Measurements from ENCODE around the gene ITPR2.

ITPR2 gene

GRCh38 chr12:26358651-26359050 is 474.3 kb downstream of the ITPR2 start:
- Histone ChIP-seq H3K4me3 (no peak overlapping the region), H3K27ac (no peak overlapping the region)
- TF ChIP-seq, protein P1, sequence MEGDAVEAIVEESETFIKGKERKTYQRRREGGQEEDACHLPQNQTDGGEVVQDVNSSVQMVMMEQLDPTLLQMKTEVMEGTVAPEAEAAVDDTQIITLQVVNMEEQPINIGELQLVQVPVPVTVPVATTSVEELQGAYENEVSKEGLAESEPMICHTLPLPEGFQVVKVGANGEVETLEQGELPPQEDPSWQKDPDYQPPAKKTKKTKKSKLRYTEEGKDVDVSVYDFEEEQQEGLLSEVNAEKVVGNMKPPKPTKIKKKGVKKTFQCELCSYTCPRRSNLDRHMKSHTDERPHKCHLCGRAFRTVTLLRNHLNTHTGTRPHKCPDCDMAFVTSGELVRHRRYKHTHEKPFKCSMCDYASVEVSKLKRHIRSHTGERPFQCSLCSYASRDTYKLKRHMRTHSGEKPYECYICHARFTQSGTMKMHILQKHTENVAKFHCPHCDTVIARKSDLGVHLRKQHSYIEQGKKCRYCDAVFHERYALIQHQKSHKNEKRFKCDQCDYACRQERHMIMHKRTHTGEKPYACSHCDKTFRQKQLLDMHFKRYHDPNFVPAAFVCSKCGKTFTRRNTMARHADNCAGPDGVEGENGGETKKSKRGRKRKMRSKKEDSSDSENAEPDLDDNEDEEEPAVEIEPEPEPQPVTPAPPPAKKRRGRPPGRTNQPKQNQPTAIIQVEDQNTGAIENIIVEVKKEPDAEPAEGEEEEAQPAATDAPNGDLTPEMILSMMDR (IDR thresholded peaks at IDR 0.05) = no peak
- no peak for DNase-seq (ENCODE audit: low spot score)

- TF ChIP-seq, protein P1 (IDR thresholded peaks at IDR 0.05) = no peak
- no peak overlapping the region for H3K4me3 ChIP-seq
- no peak overlapping the region for H3K27ac ChIP-seq
- DNase-seq (ENCODE audit: low spot score) = no peak
These were observed 485.7 kb downstream of the ITPR2 start for GRCh38 chr12:26347300-26347699.

- TF ChIP-seq, protein P1 (IDR thresholded peaks at IDR 0.05) = no peak
- H3K27ac ChIP-seq = no peak overlapping the region
- H3K4me3 ChIP-seq = no peak overlapping the region
- no peak for DNase-seq (ENCODE audit: low spot score)
These were observed 486.3 kb downstream of the ITPR2 start for GRCh38 chr12:26346736-26347135.

GRCh38 chr12:26345471-26346003 is 487.5 kb downstream of the ITPR2 start:
- no peak for DNase-seq (ENCODE audit: low spot score)
- TF ChIP-seq, protein P1 (IDR thresholded peaks at IDR 0.05) = no peak
- H3K4me3 ChIP-seq = no peak overlapping the region
- no peak overlapping the region for H3K27ac ChIP-seq

GRCh38 chr12:26341491-26341890 is 491.5 kb downstream of the ITPR2 start:
- DNase-seq (ENCODE audit: low spot score) = no peak
- TF ChIP-seq, protein P1 (IDR thresholded peaks at IDR 0.05) = no peak
- no peak overlapping the region for H3K4me3 ChIP-seq
- H3K27ac ChIP-seq = no peak overlapping the region

- TF ChIP-seq, protein P1 (IDR thresholded peaks at IDR 0.05) = no peak
- H3K4me3 ChIP-seq = no peak overlapping the region
- no peak for DNase-seq (ENCODE audit: low spot score)
- H3K27ac ChIP-seq = no peak overlapping the region
These were observed 492.3 kb downstream of the ITPR2 start for GRCh38 chr12:26340649-26341048.

GRCh38 chr12:26339976-26340375 is 493.0 kb downstream of the ITPR2 start:
- DNase-seq (ENCODE audit: low spot score) = no peak
- TF ChIP-seq, protein P1 (IDR thresholded peaks at IDR 0.05) = no peak
- Histone ChIP-seq H3K4me3 (no peak overlapping the region), H3K27ac (no peak overlapping the region)

Measured in coronary artery (tissue), 2 donors.